Ishikawa (cell line): ENCODE results near the gene EPS8L2.

Experiments used
- EP300 ChIP-seq: IDR thresholded peaks from 2 replicates; pipeline ENCODE4 v1.6.1; 2012; ENCODE audit warnings: borderline replicate concordance
- MAX ChIP-seq: IDR thresholded peaks from 2 replicates; pipeline ENCODE4 v1.6.1; 2012
- RAD21 ChIP-seq: IDR thresholded peaks from 2 replicates; pipeline ENCODE4 v1.6.1; 2012; ENCODE audit warnings: low read depth
- REST ChIP-seq: IDR thresholded peaks from 2 replicates; pipeline ENCODE4 v1.6.1; 2012; ENCODE audit warnings: low read depth, mild to moderate bottlenecking
- TAF1 ChIP-seq: IDR thresholded peaks from 2 replicates; pipeline ENCODE4 v1.6.1; 2012; ENCODE audit warnings: low read depth, mild to moderate bottlenecking
- USF1 ChIP-seq: IDR thresholded peaks from 2 replicates; pipeline ENCODE4 v1.6.1; 2012

- TF ChIP-seq RAD21 (no peak), REST (no peak), USF1 (no peak), MAX (no peak), EP300 (no peak), TAF1 (no peak)
Measured at GRCh38 chr11:719214-720016, 13.4 kb downstream of the EPS8L2 start.
